HEK293 (cell line): Measurements from ENCODE around the gene MBD3L5.
A peak's percentile ranks its signal among the peaks of the same experiment; 100 is the strongest.

Source experiments
- BCL11A ChIP-seq: fragments of 450-650 bp; formaldehyde crosslinking; IDR thresholded peaks from 2 replicates; pipeline ENCODE4 v1.5.1; 2016; ENCODE audit warnings: low read depth, missing biosample characterization, missing genetic modification characterization
- BCL11B ChIP-seq: fragments of 450-650 bp; formaldehyde crosslinking; IDR thresholded peaks from 2 replicates; pipeline ENCODE4 v1.5.1; 2016; ENCODE audit warnings: low read depth, missing biosample characterization, missing genetic modification characterization
- FEZF1 ChIP-seq: fragments of 450-650 bp; formaldehyde crosslinking; IDR thresholded peaks from 2 replicates; pipeline ENCODE4 v1.5.1; 2016; ENCODE audit warnings: missing biosample characterization, missing genetic modification characterization
- GLIS2 ChIP-seq: fragments of 450-650 bp; formaldehyde crosslinking; IDR thresholded peaks from 2 replicates; pipeline ENCODE4 v1.5.1; 2016; ENCODE audit warnings: missing biosample characterization, missing genetic modification characterization
- HOXD13 ChIP-seq: sonication (generic); formaldehyde crosslinking; IDR thresholded peaks from 2 replicates; pipeline ENCODE4 v1.8.0; 2022; ENCODE audit warnings: missing genetic modification reagents, borderline replicate concordance
- MEIS1 ChIP-seq: sonication (generic); formaldehyde crosslinking; IDR thresholded peaks from 2 replicates; pipeline ENCODE4 v1.8.1; 2022; ENCODE audit warnings: missing genetic modification reagents, mild to moderate bottlenecking, borderline replicate concordance
- PRDM2 ChIP-seq: fragments of 450-650 bp; formaldehyde crosslinking; IDR thresholded peaks from 2 replicates; pipeline ENCODE4 v1.5.1; 2016; ENCODE audit warnings: missing biosample characterization, missing genetic modification characterization, borderline replicate concordance
- PRDM6 ChIP-seq: fragments of 450-650 bp; formaldehyde crosslinking; IDR thresholded peaks from 2 replicates; pipeline ENCODE4 v1.5.1; 2017; ENCODE audit warnings: missing biosample characterization, missing genetic modification characterization
- SETDB1 ChIP-seq: IDR thresholded peaks from one replicate; pipeline ENCODE4 v1.6.1; 2017; ENCODE audit warnings: mild to moderate bottlenecking, low read length, moderate library complexity, mixed read lengths; ENCODE audit not compliant: insufficient read length
- ZEB2 ChIP-seq: fragments of 450-650 bp; formaldehyde crosslinking; IDR thresholded peaks from 2 replicates; pipeline ENCODE4 v1.5.1; 2016; ENCODE audit warnings: missing biosample characterization, missing genetic modification characterization
- ZNF138 ChIP-seq: fragments of 450-650 bp; formaldehyde crosslinking; IDR thresholded peaks from 2 replicates; pipeline ENCODE4 v1.5.1; 2016; ENCODE audit warnings: missing biosample characterization, missing genetic modification characterization, borderline replicate concordance
- ZNF18 ChIP-seq: fragments of 450-650 bp; formaldehyde crosslinking; IDR thresholded peaks from 2 replicates; pipeline ENCODE4 v1.5.1; 2016; ENCODE audit warnings: missing biosample characterization, missing genetic modification characterization
- ZNF202 ChIP-seq: fragments of 450-650 bp; formaldehyde crosslinking; IDR thresholded peaks from 2 replicates; pipeline ENCODE4 v1.5.1; 2016; ENCODE audit warnings: missing biosample characterization, missing genetic modification characterization, borderline replicate concordance
- ZNF23 ChIP-seq: fragments of 450-650 bp; formaldehyde crosslinking; IDR thresholded peaks from 2 replicates; pipeline ENCODE4 v1.5.1; 2016; ENCODE audit warnings: missing biosample characterization, missing genetic modification characterization, borderline replicate concordance
- ZNF354C ChIP-seq: fragments of 450-650 bp; formaldehyde crosslinking; IDR thresholded peaks from 2 replicates; pipeline ENCODE4 v1.5.1; 2016; ENCODE audit warnings: missing biosample characterization, missing genetic modification characterization, low read depth, borderline replicate concordance
- ZNF404 ChIP-seq: fragments of 450-650 bp; formaldehyde crosslinking; IDR thresholded peaks from 2 replicates; pipeline ENCODE4 v1.5.1; 2017; ENCODE audit warnings: missing biosample characterization, missing genetic modification characterization
- ZNF521 ChIP-seq: fragments of 450-650 bp; formaldehyde crosslinking; IDR thresholded peaks from 2 replicates; pipeline ENCODE4 v1.5.1; 2017; ENCODE audit warnings: missing biosample characterization, mild to moderate bottlenecking, missing genetic modification characterization
- ZNF549 ChIP-seq: fragments of 450-650 bp; IDR thresholded peaks from 2 replicates; pipeline ENCODE4 v1.5.1; 2018; ENCODE audit warnings: missing biosample characterization, missing genetic modification characterization, mild to moderate bottlenecking, inconsistent platforms, moderate library complexity
- ZNF560 ChIP-seq: fragments of 450-650 bp; formaldehyde crosslinking; IDR thresholded peaks from 2 replicates; pipeline ENCODE4 v1.5.1; 2017; ENCODE audit warnings: missing biosample characterization, missing genetic modification characterization, borderline replicate concordance
- ZNF561 ChIP-seq: fragments of 450-650 bp; IDR thresholded peaks from 2 replicates; pipeline ENCODE4 v1.5.1; 2018; ENCODE audit warnings: missing biosample characterization, missing genetic modification characterization, borderline replicate concordance
- ZNF571 ChIP-seq: fragments of 450-650 bp; formaldehyde crosslinking; IDR thresholded peaks from 2 replicates; pipeline ENCODE4 v1.5.0; 2017; ENCODE audit warnings: missing biosample characterization, missing genetic modification characterization
- ZNF580 ChIP-seq: fragments of 450-650 bp; formaldehyde crosslinking; IDR thresholded peaks from 2 replicates; pipeline ENCODE4 v1.5.1; 2016; ENCODE audit warnings: missing biosample characterization, missing genetic modification characterization
- ZNF664 ChIP-seq: fragments of 450-650 bp; formaldehyde crosslinking; IDR thresholded peaks from 2 replicates; pipeline ENCODE4 v1.5.1; 2016; ENCODE audit warnings: missing biosample characterization, missing genetic modification characterization
- ZNF670 ChIP-seq: fragments of 450-650 bp; formaldehyde crosslinking; IDR thresholded peaks from 2 replicates; pipeline ENCODE4 v1.5.1; 2016; ENCODE audit warnings: missing biosample characterization, missing genetic modification characterization, low read depth
- ZNF777 ChIP-seq: fragments of 450-650 bp; formaldehyde crosslinking; IDR thresholded peaks from 2 replicates; pipeline ENCODE4 v1.5.1; 2017; ENCODE audit warnings: missing biosample characterization, missing genetic modification characterization, borderline replicate concordance
- ZNF785 ChIP-seq: fragments of 450-650 bp; formaldehyde crosslinking; IDR thresholded peaks from 2 replicates; pipeline ENCODE4 v1.5.1; 2016; ENCODE audit warnings: missing biosample characterization, missing genetic modification characterization
- TF ChIP-seq, protein P1 (sequence below): fragments of 450-650 bp; formaldehyde crosslinking; conservative IDR thresholded peaks from 2 replicates; pipeline ENCODE4 v1.5.1; 2016; ENCODE audit warnings: low read depth, missing biosample characterization, missing genetic modification characterization

Gene MBD3L5

DNA sequence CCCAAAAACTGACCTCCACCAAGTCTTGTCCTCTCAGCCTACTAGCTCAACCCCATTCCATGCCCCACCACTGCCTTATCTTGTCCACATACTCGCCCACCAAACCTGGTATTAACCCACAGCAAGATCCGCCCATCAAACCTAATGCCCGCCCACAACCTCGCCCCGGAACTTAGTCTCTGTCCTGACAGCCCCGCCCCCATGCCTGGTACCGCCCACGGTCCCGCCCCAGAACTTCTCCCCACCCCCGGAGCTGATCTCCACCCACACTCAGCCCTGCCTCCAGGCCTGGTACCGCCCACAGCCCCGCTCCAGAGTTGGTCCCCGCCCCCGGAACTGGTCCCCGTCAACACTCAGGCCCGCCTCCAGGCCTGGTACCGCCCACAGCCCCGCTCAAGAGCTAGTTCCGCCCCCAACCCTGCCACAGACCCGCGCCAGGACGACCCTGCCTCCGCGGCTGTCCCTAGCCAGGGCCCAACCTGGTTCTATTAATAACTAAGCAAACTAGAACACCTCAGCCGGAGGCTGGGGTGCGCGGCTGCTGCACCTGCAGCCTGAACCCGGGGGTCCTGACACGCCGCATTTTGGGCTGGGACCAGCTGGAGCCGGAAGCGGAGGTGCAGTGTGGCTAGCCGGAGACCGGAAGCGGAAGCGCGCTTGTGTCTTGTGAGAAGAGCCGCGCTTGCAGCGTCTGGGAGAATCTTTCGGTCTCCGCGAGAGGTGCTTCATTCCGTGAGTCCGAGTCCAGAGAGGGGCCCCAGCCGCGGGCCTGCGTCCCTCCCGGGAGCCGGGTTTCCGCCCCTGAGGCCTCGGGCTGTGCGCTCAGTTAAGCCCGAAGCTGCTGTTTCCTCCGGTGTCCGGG, 38.9 kb downstream of the MBD3L5 start, which contains the start of gene ZNF557 (continued):
- TF ChIP-seq, protein P1, sequence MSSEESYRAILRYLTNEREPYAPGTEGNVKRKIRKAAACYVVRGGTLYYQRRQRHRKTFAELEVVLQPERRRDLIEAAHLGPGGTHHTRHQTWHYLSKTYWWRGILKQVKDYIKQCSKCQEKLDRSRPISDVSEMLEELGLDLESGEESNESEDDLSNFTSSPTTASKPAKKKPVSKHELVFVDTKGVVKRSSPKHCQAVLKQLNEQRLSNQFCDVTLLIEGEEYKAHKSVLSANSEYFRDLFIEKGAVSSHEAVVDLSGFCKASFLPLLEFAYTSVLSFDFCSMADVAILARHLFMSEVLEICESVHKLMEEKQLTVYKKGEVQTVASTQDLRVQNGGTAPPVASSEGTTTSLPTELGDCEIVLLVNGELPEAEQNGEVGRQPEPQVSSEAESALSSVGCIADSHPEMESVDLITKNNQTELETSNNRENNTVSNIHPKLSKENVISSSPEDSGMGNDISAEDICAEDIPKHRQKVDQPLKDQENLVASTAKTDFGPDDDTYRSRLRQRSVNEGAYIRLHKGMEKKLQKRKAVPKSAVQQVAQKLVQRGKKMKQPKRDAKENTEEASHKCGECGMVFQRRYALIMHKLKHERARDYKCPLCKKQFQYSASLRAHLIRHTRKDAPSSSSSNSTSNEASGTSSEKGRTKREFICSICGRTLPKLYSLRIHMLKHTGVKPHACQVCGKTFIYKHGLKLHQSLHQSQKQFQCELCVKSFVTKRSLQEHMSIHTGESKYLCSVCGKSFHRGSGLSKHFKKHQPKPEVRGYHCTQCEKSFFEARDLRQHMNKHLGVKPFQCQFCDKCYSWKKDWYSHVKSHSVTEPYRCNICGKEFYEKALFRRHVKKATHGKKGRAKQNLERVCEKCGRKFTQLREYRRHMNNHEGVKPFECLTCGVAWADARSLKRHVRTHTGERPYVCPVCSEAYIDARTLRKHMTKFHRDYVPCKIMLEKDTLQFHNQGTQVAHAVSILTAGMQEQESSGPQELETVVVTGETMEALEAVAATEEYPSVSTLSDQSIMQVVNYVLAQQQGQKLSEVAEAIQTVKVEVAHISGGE (tag by site-specific recombination), result peak; percentile 97
- no peak for TF ChIP-seq ZNF521 (tag by site-specific recombination)
- no peak for TF ChIP-seq ZNF23 (tag by site-specific recombination)
- no peak for TF ChIP-seq ZNF571 (tag by site-specific recombination)
- TF ChIP-seq ZNF404 (tag by site-specific recombination), result no peak
- TF ChIP-seq ZNF18, result no peak
- TF ChIP-seq ZNF580 (tag by site-specific recombination), result peak; percentile 93
- TF ChIP-seq ZNF202 (tag by site-specific recombination), result no peak
- TF ChIP-seq ZNF670 (tag by site-specific recombination), result no peak
- no peak for TF ChIP-seq ZNF664 (tag by site-specific recombination)
- no peak for TF ChIP-seq HOXD13 (CRISPR knock-in tag)
- no peak for TF ChIP-seq BCL11B (tag by site-specific recombination)
- TF ChIP-seq MEIS1 (CRISPR knock-in tag), result no peak
- TF ChIP-seq ZNF138 (tag by site-specific recombination), result no peak
- no peak; the same call in 1 of the 2 replicates for TF ChIP-seq ZNF561 (tag by site-specific recombination)
- TF ChIP-seq ZNF777 (tag by site-specific recombination), result no peak
- TF ChIP-seq PRDM6 (tag by site-specific recombination), result no peak
- peak; percentile 54; the same call in 1 of the 2 replicates for TF ChIP-seq GLIS2 (tag by site-specific recombination)
- no peak for TF ChIP-seq PRDM2
- no peak for TF ChIP-seq BCL11A (tag by site-specific recombination)
- TF ChIP-seq ZNF354C, result no peak
- no peak for TF ChIP-seq SETDB1
- TF ChIP-seq FEZF1 (tag by site-specific recombination), result no peak
- TF ChIP-seq ZNF785 (tag by site-specific recombination), result no peak
- TF ChIP-seq ZNF549 (tag by site-specific recombination), result no peak
- no peak for TF ChIP-seq ZEB2
- no peak for TF ChIP-seq ZNF560
